Liver (tissue), 3 donors: ENCODE data around the gene MED12.

Experiments used
- CTCF ChIP-seq: fragments of 150-350 bp; IDR thresholded peaks from 2 replicates; pipeline ENCODE4 v1.5.1; 2017; ENCODE audit warnings: improper control_type of control experiment, low read depth, low read length; ENCODE audit not compliant: missing input control
- GABPA ChIP-seq, 2 donors: IDR thresholded peaks in 1 of 2; conservative IDR thresholded peaks in 1 of 2; 2 replicates each; pipeline ENCODE4 v1.6.1; 2016; ENCODE audit warnings: antibody characterized with exemption in 2 of 2, mild to moderate bottlenecking in 1 of 2, moderate library complexity in 1 of 2
- MAX ChIP-seq: IDR thresholded peaks from 2 replicates; pipeline ENCODE4 v1.6.1; 2016; ENCODE audit warnings: antibody characterized with exemption
- donor health status: healthy.
- donor health status: healthy.

GRCh38 chrX:71131510-71131909 is 13.1 kb downstream of the MED12 start:
- TF ChIP-seq CTCF (no peak), GABPA (IDR thresholded peaks at IDR 0.05 in 1 of 2, conservative IDR thresholded peaks at IDR 0.05 in 1 of 2) (no peak), MAX (no peak)
